GM21526 (cell line): ENCODE results near the gene DAB2IP.

ENCODE experiments used
- ATAC-seq: cut with Tn5 transposase; IDR thresholded peaks from one replicate; pipeline ENCODE4 v1.9.1; 2021; ENCODE audit warnings: moderate library complexity; ENCODE audit not compliant: unreplicated experiment, low FRiP score

The DAB2IP gene

GRCh38 chr9:121822093-121823085 is 171.0 kb downstream of the DAB2IP start:
- ATAC-seq, result no peak

GRCh38 chr9:121823451-121824169 is 172.2 kb downstream of the DAB2IP start:
- ATAC-seq, result no peak

DNA sequence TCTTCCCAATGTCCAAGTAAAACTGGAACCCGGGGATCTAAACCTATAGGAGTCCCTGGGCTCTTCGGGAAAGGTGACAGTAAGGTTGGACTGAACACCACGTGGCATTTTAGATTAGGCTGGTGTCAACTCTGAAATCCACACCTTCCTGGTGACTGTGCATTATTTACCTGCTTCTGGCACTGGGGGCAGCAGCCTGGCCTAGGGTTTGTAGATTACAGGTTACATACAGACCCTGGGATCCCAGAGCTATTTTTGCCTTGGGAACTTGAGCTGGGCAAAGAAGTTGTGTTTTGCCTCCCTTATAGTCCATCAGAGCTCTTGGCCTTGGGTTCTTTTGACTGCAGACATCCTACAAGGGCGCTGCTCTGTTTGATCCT is 173.2 kb downstream of the DAB2IP start:
- no peak for ATAC-seq

GRCh38 chr9:121825031-121825691 is 173.7 kb downstream of the DAB2IP start:
- ATAC-seq, result no peak

GRCh38 chr9:121826711-121827110 is 175.3 kb downstream of the DAB2IP start:
- no peak for ATAC-seq

DNA sequence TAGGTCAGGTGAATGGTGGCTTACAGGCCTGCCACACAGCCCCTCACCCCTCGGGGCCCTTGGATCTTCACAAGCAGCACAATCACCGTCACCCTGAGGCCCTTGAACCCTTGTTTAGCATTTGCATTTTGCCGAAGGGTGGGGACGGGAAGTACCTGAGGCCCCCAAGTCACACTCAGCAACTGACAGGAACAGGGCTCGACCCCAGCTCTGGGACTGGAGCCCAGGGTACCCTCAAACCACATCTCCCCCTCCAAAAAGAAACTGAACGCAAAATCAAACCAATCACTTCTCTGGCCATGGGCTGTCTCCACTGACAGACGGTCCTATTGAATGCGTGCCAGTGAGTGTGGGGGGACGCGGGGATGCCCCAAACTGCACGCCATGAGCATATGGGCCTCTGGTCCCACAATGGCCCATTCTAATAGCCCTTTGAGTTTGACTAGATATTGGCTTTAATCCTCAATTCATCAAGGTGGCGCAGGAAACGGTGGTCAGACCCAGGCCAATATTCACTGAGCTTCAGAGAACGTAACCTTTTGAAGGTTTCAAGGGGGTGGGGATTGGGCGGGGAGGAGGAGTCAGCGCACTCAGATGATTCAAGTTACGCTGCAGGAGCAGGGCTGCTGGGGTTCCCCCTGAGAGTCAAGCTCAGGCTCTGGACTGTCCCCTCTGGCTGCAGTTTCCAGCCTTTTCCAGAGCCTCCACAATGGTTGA is 176.0 kb downstream of the DAB2IP start:
- ATAC-seq, result no peak

GRCh38 chr9:121830441-121831140 is 179.2 kb downstream of the DAB2IP start:
- no peak for ATAC-seq

- no peak for ATAC-seq
Observed at GRCh38 chr9:121831869-121832268, 180.4 kb downstream of the DAB2IP start.

- no peak for ATAC-seq
Observed at GRCh38 chr9:121833061-121833460, 181.6 kb downstream of the DAB2IP start.
